Activated CD4-positive, alpha-beta T cell treated with anti-CD3 and anti-CD28 coated beads for 48 hours (primary cell): Measurements from ENCODE around the gene CDC42.

Experiments
- DNase-seq: peaks from one replicate; pipeline ENCODE4 v3.0.0-alpha.2; 2020

CDC42 gene

DNA sequence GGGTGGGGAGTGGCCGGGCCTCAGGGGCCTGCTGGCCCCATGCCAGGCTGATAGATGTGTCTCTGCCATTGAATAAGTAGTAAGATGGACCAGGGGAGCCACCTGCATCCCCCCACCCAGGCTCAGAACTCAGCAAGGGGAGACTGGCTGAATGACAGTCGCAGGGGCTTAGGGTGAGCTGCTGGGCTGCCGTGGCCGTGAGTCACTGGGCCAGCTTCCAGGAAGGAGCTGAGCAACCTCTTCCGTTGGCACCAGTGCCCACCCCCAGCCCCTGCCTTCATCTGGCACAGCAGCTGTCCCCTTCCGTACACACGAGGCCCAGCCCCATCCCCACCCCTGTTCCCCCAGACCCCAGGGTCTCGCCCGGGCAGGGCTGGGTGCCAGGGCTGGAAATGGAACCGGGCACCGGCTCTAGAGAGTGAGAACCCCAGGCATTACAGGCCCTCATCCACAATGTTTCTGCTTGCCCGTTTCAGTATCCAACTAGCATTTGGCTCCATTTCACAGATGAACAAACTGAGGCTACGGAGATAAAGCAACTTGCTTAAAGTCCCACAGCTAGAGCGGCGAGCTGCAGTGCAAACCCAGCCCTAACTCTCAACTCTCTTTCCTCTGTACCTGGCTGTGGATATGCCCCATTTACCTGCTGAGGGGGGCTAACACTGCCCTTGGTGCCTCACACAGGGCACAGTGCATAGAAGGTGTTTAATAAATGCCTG lies 80.2 kb downstream of the CDC42 start:
- no peak for DNase-seq

DNA sequence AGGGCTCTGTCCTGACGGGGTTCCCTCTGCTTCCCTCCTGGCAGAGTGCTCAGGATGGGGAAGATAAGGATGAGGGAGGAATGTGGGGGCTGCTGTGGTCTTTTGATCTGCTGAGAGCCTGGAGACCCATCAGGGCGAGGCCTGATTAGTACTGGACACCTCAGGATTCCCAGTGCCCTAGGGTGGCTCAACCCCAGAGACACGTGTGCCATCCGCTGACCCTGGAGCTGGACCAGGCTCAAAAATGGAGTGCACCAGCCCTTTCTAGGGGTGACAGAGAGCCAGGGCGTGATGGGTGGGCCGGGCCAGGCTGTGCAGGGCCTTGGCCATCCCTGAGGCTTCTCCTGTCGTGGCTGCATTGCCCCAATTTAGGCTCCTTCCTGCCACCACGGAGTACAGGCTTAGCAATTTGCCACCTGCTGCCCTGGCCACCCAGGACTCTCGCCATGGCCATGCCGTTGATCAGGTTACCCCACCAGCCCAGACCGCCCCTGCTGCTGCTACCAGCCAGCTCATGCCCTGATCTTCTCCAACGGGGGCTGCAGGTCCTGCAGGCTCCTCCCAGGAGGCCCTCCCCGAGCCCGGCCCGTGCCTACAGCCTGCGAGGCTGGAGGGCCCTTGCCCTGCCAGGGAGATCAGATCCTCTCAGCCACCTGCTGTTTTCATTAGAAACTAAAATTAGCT lies 80.9 kb downstream of the CDC42 start:
- no peak for DNase-seq

DNA sequence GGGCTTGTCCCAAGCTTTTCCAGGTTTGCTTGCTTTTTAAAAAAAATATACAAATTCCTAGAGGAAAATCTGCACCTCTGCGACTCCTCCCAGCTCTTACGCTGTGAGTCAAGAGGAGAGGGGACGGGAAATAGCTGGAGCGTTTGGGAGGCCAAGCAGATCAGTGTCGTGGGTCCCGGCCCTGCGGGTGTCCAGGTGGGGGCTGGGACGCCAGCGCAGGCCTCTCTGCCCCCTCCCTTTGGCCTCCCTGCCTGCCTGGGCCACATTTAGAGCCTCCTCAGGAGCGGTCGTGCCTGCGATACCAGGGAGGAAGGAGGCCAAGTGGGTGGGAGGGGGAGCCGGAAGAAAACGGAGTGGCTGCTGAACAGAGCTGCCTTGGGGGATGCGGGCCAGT lies 81.4 kb downstream of the CDC42 start:
- DNase-seq, result no peak

DNA sequence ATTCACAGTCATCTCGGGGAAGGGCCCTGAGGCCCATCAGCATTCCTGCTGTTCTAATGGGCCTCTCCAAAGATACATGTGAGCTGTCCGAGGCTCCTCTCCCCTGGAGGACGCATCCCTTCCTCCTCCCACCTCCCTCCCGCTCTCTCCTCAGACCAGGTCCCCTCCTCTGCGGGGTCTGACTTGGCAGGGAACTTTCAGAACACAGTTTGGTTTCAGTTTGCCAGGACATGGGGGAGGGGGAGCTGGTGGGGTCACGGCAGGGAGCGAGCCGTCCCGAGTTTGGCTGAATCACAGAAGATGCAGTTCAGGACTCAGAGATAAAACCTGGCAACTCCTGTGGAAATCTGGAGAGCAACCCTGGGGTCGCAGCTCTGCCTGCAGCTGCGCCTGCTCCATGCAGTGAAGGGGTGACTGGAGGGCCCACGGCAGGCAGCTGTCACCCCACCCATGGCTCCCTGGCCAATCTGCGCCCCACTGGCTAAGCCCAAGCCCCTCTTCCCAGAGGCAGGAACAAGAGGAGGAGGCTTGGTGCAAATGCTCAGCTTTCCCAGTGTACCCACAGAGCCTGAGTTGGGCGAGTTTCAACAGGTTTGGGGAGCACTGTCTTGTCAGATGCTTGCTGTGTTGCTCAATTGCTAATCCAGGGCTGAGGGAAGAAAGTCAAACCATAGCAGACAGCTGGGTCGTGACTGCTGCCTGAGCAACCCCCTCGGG lies 84.7 kb downstream of the CDC42 start:
- DNase-seq, result no peak

DNA sequence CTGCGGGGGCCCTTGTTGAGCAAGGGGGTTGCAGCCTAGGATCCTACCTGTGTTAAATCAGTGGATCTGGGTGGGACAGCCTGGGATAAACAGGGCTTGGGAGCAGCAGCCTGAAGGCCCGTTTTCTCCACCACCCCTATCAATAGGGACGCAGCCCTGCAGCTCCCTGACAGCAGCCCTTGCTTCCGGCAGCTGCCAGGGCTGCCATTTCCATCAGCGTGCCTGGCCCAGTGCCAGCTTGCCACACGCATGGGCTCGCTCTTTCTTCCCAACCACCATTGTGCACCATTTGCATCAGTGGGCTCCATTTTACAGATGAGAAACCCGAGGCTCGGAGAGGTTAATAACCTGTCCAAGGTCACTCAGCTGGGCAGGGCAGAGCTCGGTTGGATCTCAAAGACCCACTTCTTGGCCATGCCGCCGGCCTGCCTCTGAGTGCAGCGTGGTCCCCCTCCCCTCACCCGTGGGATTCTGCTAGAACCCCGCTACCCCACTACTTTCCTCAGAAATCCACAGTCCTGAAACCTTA lies 86.6 kb downstream of the CDC42 start:
- DNase-seq, result no peak

DNA sequence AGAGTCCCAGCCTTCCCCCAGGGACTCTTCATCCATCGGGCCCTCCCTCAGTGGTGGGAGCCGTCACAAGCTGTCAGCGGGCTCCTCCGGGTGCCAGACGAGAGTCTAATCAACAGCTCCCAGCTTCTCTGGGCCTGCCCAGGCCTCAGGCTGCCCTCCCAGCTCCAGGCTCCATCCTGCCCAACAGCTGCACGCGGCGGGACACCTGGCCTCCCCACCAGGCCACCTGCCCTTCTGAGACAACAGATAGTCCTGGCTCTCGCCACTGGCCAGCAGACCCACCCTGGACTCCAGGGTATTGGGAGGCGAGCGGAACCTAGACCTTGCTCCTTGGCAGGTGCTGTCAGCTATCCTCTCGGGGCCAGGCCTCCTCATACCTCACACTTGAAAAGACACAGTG lies 87.3 kb downstream of the CDC42 start:
- DNase-seq, result no peak
